Heart left ventricle (tissue), 16 donors: ENCODE measurements around the gene FUZ. TPM values are rescaled to one million over a fixed set of nuclear protein-coding genes. Genes with fewer than 3 reads are reported as not detected.

Experiments
- ATAC-seq, 4 donors: fragments of 200-7000 bp; cut with Tn5 transposase; one replicate each; pipeline ENCODE4 v1.9.1; 2020 to 2022; ENCODE audit warnings: moderate library complexity in 4 of 4, mild to moderate bottlenecking in 3 of 4, moderate number of reproducible peaks in 1 of 4
- DNase-seq, 5 donors: peaks; one replicate each; pipeline ENCODE4 v3.0.0-alpha.2; 2020
- H3K27ac ChIP-seq, 12 donors: fragments of 200-600 bp; sonication (generic) in 4 of 12; one replicate each; pipeline versions ENCODE4 v1.5.0 to v1.8.0; 2016 to 2022; ENCODE audit warnings: mild to moderate bottlenecking in 2 of 12
- H3K27me3 ChIP-seq, 9 donors: fragments of 200-600 bp; sonication (generic) in 2 of 9; one replicate each; pipeline versions ENCODE4 v1.5.1 to v1.8.0; 2016 to 2022; ENCODE audit warnings: mild to moderate bottlenecking in 3 of 9
- H3K36me3 ChIP-seq, 9 donors: fragments of 200-600 bp; sonication (generic) in 2 of 9; one replicate each; pipeline versions ENCODE4 v1.5.0 to v1.8.0; 2018 to 2022; ENCODE audit warnings: mild to moderate bottlenecking in 2 of 9
- H3K4me1 ChIP-seq, 12 donors: fragments of 200-600 bp; sonication (generic) in 4 of 12; one replicate each; pipeline versions ENCODE4 v1.5.0 to v1.8.0; 2016 to 2022; ENCODE audit warnings: mild to moderate bottlenecking in 3 of 12
- H3K4me3 ChIP-seq, 12 donors: fragments of 200-600 bp; sonication (generic) in 4 of 12; one replicate each; pipeline versions ENCODE4 v1.5.0 to v1.8.0; 2017 to 2022; ENCODE audit warnings: mild to moderate bottlenecking in 9 of 12, moderate library complexity in 4 of 12
- H3K9me3 ChIP-seq, 12 donors: fragments of 200-600 bp; sonication (generic) in 4 of 12; one replicate each; pipeline versions ENCODE4 v1.5.0 to v1.8.0; 2016 to 2022; ENCODE audit warnings: mild to moderate bottlenecking in 1 of 12
- POLR2A ChIP-seq, 2 donors: fragments of 450-650 bp; IDR thresholded peaks; one replicate each; pipeline ENCODE4 v1.6.1; 2017; ENCODE audit warnings: antibody characterized with exemption in 2 of 2, mild to moderate bottlenecking in 2 of 2, moderate library complexity in 2 of 2
- WGBS, 4 donors: extraction: QIAGEN DNeasy Blood & Tissue Kit in 2 of 4; methylation state at CpG; one replicate each; pipeline versions ENCODE4 v1.1.5 to v1.1.7; 2013 to 2018; 5-methylcytosine and 5-hydroxymethylcytosine counted together
- intact Hi-C, 10 donors: fragments of 100-400 bp; cut with DNase I; formaldehyde crosslinking; loops; one replicate each; pipeline versions ENCODE4 v1.11.1 to v1.14.2; 2022
- polyA plus RNA-seq, 2 donors: library from polyadenylated mRNA; stranded (reverse); fragments of 200-250 nt; gene quantifications; one replicate each; pipeline ENCODE4 v1.2.3, GENCODE V29; 2013
- total RNA-seq, 9 donors: library from RNA; depleted of rRNA in 2 of 9; stranded (reverse); fragments of >200 nt in 2 of 9; fragmentation: NEBNext Ultra II Directional in 3 of 9; extraction: Animal tissue kit (Norgen Biotek cat#: 25700) in 3 of 9; gene quantifications; one replicate each; pipeline versions ENCODE4 v1.1.0 to v1.2.4, GENCODE V29; 2016 to 2023
- TF ChIP-seq, protein P1 (sequence below), 12 donors: fragments of 200-600 bp; sonication (generic) in 4 of 12; IDR thresholded peaks; one replicate each; pipeline versions ENCODE4 v1.5.0 to v1.8.0; 2018 to 2022; ENCODE audit warnings: antibody characterized with exemption in 12 of 12, mild to moderate bottlenecking in 5 of 12
- donor health status: ischemic (EF 13 %, LVEDD 7.1; RV severe dilation, severe dysfunction).
- donor health status: healthy with polysubstance abuse.
- donor health status: DM: no; HTN: yes; CAD: no.
- donor health status: DM: no; HTN: no; CAD: no.
- donor health status: ischemic (EF 25% LVEDD 6.9; RV normal size, moderate dysfunction).
- donor health status: ischemic (EF 25% LVEDD 5.7; RV mildly dilated, moderate dysfunction).
- donor health status: healthy.
- donor health status: DM: yes; HTN: yes; CAD: no.
- donor health status: ischemic (EF 35%, LVEDD 5.7; RV mildly dilated, moderate dysfunction).
- donor health status: nonischemic (EF 11% LVEDD 7.7; RV severe dilation, severe dysfunction).
- donor health status: DM: yes; HTN: yes; CAD: no.
- donor health status: PGD.
- donor health status: ischemic (EF 29% LVEDD 5.4; RV normal size, mild dysfunction).
- donor health status: nonischemic (EF 23%, LVEDD 6.1; RV moderate dilation, normal function).

The FUZ gene
- total and polyA plus RNA-seq, 11 donors, result 12.7 to 29.1 (median 16.2) TPM

DNA sequence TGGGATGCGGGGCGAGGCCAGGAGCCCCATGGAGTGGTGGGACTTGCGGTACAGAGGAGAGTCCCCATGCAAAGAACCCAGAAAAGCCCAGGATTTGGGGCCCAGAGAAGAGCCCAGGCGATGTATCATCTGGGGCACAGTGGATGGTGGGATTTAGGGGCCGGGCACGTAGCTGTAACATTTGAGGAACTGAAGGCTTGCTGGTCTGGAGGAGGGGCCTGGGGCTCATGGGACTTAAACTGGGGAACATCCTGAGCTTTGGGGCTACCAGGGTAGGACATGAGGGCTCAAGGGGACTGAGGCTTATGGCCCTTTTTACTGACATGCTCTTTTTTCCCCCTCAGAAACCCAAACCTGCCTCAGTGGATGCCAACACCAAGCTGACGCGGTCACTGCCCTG is 18.5 kb upstream of the FUZ start:
- intact Hi-C loops, result no loop called here
- 94 to 100% (median 96%) methylated on average over 8 of the region's 8 CpGs for WGBS, 4 donors

DNA sequence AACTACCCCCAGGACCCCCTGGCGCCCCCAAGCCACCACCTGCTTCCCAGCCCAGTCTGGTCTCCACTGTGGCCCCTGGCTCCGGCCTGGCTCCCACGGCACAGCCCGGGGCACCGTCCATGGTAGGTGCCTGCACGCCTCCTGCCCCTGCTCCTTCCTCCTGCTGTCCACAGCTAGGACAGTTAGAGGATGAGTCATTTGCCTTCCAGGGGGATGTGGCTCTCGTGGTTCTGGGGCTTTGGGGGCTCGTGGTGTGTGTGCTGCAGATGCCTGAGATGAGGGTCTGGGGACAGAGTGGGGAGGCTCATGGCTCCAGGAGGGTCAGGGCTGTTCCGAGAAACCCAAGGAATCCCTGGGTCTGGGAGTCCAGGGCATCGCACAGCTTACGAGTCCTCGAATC is 17.7 kb upstream of the FUZ start:
- no peak for DNase-seq
- no peak overlapping the region for H3K4me3 ChIP-seq
- 94 to 98% (median 95%) methylated on average over 7 to 12 of the region's 12 CpGs for WGBS, 4 donors
- H3K4me1 ChIP-seq, result peaks cover 0 to 16% (median 0%) of the 10 kb centered on the region in 12 donors
- TF ChIP-seq POLR2A (IDR thresholded peaks at IDR 0.05), result no peak
- TF ChIP-seq, protein P1, sequence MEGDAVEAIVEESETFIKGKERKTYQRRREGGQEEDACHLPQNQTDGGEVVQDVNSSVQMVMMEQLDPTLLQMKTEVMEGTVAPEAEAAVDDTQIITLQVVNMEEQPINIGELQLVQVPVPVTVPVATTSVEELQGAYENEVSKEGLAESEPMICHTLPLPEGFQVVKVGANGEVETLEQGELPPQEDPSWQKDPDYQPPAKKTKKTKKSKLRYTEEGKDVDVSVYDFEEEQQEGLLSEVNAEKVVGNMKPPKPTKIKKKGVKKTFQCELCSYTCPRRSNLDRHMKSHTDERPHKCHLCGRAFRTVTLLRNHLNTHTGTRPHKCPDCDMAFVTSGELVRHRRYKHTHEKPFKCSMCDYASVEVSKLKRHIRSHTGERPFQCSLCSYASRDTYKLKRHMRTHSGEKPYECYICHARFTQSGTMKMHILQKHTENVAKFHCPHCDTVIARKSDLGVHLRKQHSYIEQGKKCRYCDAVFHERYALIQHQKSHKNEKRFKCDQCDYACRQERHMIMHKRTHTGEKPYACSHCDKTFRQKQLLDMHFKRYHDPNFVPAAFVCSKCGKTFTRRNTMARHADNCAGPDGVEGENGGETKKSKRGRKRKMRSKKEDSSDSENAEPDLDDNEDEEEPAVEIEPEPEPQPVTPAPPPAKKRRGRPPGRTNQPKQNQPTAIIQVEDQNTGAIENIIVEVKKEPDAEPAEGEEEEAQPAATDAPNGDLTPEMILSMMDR (IDR thresholded peaks at IDR 0.05), result no peak
- no peaks in the 10 kb centered on the region for H3K27me3 ChIP-seq
- ATAC-seq, result no peak
- peaks cover 0 to 95% (median 76%) of the 10 kb centered on the region in 9 donors for H3K36me3 ChIP-seq
- intact Hi-C loops, result no loop called here
- H3K9me3 ChIP-seq, result no peaks in the 10 kb centered on the region
- no peak overlapping the region for H3K27ac ChIP-seq

More for the DNA sequence above, 18.5 kb upstream of the FUZ start:
- H3K36me3 ChIP-seq, result peaks cover 2 to 98% (median 84%) of the 10 kb centered on the region in 9 donors
- ATAC-seq, result no peak
- H3K27ac ChIP-seq, result no peak overlapping the region
- H3K4me1 ChIP-seq, result peaks cover 0 to 16% (median 0%) of the 10 kb centered on the region in 12 donors
- no peaks in the 10 kb centered on the region for H3K9me3 ChIP-seq
- no peaks in the 10 kb centered on the region for H3K27me3 ChIP-seq
- no peak overlapping the region for H3K4me3 ChIP-seq
- TF ChIP-seq, protein P1 (IDR thresholded peaks at IDR 0.05), result no peak
- no peak for TF ChIP-seq POLR2A (IDR thresholded peaks at IDR 0.05)
- no peak for DNase-seq

DNA sequence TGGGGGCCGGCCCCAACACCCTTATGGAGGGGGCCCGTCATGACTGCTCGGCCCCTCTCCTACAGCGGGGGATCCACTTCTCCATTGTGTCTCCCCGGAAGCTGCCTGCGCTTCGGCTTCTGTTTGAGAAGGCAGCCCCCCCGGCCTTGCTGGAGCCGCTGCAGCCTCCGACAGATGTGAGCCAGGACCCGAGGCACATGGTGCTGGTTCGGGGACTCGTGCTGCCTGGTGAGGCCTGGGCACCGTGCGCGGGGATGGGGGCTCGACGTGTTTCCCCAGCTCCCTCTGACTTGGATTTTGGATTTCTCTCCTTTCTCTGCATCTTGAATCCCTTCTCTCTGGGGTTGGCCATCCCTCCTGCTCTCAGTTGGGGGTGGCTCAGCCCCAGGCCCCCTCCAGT is 16.6 kb upstream of the FUZ start:
- no peaks in the 10 kb centered on the region for H3K9me3 ChIP-seq
- H3K4me3 ChIP-seq, result no peak overlapping the region
- peaks cover 0 to 16% (median 0%) of the 10 kb centered on the region in 12 donors for H3K4me1 ChIP-seq
- intact Hi-C loops, result no loop called here
- no peaks in the 10 kb centered on the region for H3K27me3 ChIP-seq
- H3K27ac ChIP-seq, result no peak overlapping the region
- H3K36me3 ChIP-seq, result peaks cover 0 to 89% (median 69%) of the 10 kb centered on the region in 9 donors
- TF ChIP-seq, protein P1 (IDR thresholded peaks at IDR 0.05), result no peak
- TF ChIP-seq POLR2A (IDR thresholded peaks at IDR 0.05), result no peak
- 94 to 100% (median 96%) methylated on average over 2 to 18 of the region's 18 CpGs for WGBS, 4 donors
- DNase-seq (no peak), ATAC-seq (no peak)

DNA sequence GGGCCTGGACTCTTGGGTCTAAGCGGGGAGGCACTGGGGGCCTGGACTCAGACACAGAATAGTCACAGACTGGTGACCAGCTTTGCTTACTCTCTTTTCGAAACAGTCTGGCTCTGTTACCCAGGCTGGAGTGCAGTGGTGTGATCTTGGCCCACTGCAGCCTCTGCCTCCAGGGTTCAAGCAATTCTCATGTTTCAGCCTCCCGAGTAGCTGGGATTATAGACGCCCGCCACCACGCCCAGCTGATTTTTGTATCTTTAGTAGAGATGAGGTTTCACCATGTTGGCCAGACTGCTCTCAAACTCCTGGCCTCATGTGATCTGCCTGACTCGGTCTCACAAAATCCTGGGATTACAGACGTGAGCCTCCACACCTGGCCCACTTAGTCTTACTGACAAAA is 16.1 kb upstream of the FUZ start:
- intact Hi-C loops, result no loop called here
- WGBS, 4 donors, result 91 to 97% (median 93%) methylated on average over 8 of the region's 8 CpGs
- peaks cover 0 to 89% (median 64%) of the 10 kb centered on the region in 9 donors for H3K36me3 ChIP-seq
- H3K4me3 ChIP-seq, result no peak overlapping the region
- no peak for TF ChIP-seq POLR2A (IDR thresholded peaks at IDR 0.05)
- TF ChIP-seq, protein P1 (IDR thresholded peaks at IDR 0.05), result no peak
- H3K4me1 ChIP-seq, result peaks cover 0 to 16% (median 0%) of the 10 kb centered on the region in 12 donors
- H3K27ac ChIP-seq, result no peak overlapping the region
- no peaks in the 10 kb centered on the region for H3K27me3 ChIP-seq
- no peaks in the 10 kb centered on the region for H3K9me3 ChIP-seq
- ATAC-seq (no peak), DNase-seq (no peak)
